Testis (tissue), 3 donors: ENCODE measurements around the gene F2. TPM values are rescaled to one million over a fixed set of nuclear protein-coding genes. Genes with fewer than 3 reads are reported as not detected.

Source experiments
- DNase-seq: peaks from one replicate; pipeline ENCODE4 v3.0.0-alpha.2; 2019
- H3K27ac ChIP-seq, 2 donors: fragments of 200-600 bp; sonication (generic); one replicate each; pipeline ENCODE4 v1.5.1; 2019
- H3K27me3 ChIP-seq: fragments of 200-600 bp; sonication (generic); one replicate; pipeline ENCODE4 v1.5.1; 2019
- H3K36me3 ChIP-seq: fragments of 200-600 bp; sonication (generic); one replicate; pipeline ENCODE4 v1.5.1; 2017; ENCODE audit warnings: low read depth; ENCODE audit errors: missing control alignments
- H3K4me1 ChIP-seq: fragments of 200-600 bp; sonication (generic); one replicate; pipeline ENCODE4 v1.5.1; 2019
- H3K4me3 ChIP-seq, 2 donors: fragments of 200-600 bp; sonication (generic); one replicate each; pipeline ENCODE4 v1.5.1; 2017 to 2019
- H3K9me3 ChIP-seq: fragments of 200-600 bp; sonication (generic); one replicate; pipeline ENCODE4 v1.5.1; 2017
- POLR2A ChIP-seq: fragments of 450-650 bp; IDR thresholded peaks from one replicate; pipeline ENCODE4 v1.6.1; 2017; ENCODE audit warnings: antibody characterized with exemption, mild to moderate bottlenecking, moderate library complexity
- WGBS, 2 donors: methylation state at CpG; one replicate each; pipeline ENCODE4 v1.1.5; 2018; 5-methylcytosine and 5-hydroxymethylcytosine counted together
- intact Hi-C: fragments of 100-400 bp; cut with DNase I; formaldehyde crosslinking; loops from one replicate; pipeline ENCODE4 v1.15.1; 2023; ENCODE audit warnings: low total_unique reads
- microRNA-seq, 2 donors: library from miRNA; unstranded; fragments of <30 nt; microRNA quantifications; one replicate each; pipeline ENCODE4, GENCODE V29; 2016; ENCODE audit warnings: borderline number of aligned reads in 2 of 2, borderline replicate concordance in 1 of 2
- polyA plus RNA-seq: library from polyadenylated mRNA; stranded (reverse); fragments of 350-450 nt; fragmentation: Illumina TruSeq; extraction: RNeasy Lipid Tissue Mini Kit (QIAGEN cat#74804); gene quantifications from one replicate; pipeline ENCODE4 v1.2.3, GENCODE V29; 2014; ENCODE audit warnings: low read depth, low replicate concordance; ENCODE audit not compliant: insufficient read depth
- small RNA-seq, 2 donors: library from RNA; depleted of rRNA; stranded (forward); fragments of <200 nt; gene quantifications; one replicate each; pipeline ENCODE3, GENCODE V24; 2016
- total RNA-seq, 2 donors: library from RNA; depleted of rRNA; stranded (reverse); fragments of >200 nt; gene quantifications; one replicate each; pipeline ENCODE4 v1.2.3, GENCODE V29; 2016
- TF ChIP-seq, protein P1 (sequence below), 3 experiments: fragments of 450-650 bp in 2 of 3; fragments of 200-600 bp in 1 of 3; sonication (generic) in 1 of 3; IDR thresholded peaks; one replicate each; pipeline ENCODE4 v1.5.1; 2016 to 2019; ENCODE audit warnings: antibody characterized with exemption in 3 of 3, mild to moderate bottlenecking in 2 of 3, moderate library complexity in 1 of 3

Gene F2
- total and polyA plus RNA-seq, 3 donors from 2014 or later = 0.47 to 3.6 (median 2.4) TPM

DNA sequence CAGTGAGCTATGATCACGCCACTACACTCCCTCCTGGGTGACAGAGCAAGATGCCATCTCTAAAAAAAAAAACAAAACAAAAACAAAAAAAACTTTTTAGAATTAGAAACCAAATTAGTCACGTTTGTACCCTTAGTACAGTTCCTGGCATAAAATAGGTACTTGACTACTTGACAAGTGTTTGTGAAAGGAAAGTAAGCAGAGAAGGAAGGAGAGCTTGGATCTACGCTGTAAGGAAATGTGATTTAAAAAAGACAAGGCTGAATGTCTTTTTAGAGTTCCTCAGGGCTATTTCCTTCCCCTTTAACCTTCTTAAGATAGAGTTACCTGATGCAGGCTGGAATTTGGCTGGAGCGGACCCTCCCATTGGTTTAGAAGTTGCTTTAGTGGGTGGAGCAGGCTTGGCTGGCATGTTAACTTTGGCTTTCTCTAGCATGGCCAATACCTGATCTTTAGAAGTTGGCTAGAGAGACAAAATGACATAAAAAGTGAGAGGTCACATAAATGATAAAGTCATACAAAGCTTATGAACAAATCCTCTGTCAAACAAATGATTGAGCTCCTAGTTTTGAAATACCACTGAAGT is 50.7 kb downstream of the F2 start:
- intact Hi-C loops = no loop called here
- no peaks in the 10 kb centered on the region for H3K36me3 ChIP-seq
- H3K27ac ChIP-seq = no peak overlapping the region
- H3K9me3 ChIP-seq = no peaks in the 10 kb centered on the region
- no peak for DNase-seq
- H3K4me3 ChIP-seq = no peak overlapping the region
- TF ChIP-seq, protein P1, sequence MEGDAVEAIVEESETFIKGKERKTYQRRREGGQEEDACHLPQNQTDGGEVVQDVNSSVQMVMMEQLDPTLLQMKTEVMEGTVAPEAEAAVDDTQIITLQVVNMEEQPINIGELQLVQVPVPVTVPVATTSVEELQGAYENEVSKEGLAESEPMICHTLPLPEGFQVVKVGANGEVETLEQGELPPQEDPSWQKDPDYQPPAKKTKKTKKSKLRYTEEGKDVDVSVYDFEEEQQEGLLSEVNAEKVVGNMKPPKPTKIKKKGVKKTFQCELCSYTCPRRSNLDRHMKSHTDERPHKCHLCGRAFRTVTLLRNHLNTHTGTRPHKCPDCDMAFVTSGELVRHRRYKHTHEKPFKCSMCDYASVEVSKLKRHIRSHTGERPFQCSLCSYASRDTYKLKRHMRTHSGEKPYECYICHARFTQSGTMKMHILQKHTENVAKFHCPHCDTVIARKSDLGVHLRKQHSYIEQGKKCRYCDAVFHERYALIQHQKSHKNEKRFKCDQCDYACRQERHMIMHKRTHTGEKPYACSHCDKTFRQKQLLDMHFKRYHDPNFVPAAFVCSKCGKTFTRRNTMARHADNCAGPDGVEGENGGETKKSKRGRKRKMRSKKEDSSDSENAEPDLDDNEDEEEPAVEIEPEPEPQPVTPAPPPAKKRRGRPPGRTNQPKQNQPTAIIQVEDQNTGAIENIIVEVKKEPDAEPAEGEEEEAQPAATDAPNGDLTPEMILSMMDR (IDR thresholded peaks at IDR 0.05) = no peak
- TF ChIP-seq POLR2A = no peak
- no peaks in the 10 kb centered on the region for H3K4me1 ChIP-seq
- no peaks in the 10 kb centered on the region for H3K27me3 ChIP-seq
- WGBS, 2 donors = 90 to 91% methylated on average over 4 of the region's 4 CpGs

DNA sequence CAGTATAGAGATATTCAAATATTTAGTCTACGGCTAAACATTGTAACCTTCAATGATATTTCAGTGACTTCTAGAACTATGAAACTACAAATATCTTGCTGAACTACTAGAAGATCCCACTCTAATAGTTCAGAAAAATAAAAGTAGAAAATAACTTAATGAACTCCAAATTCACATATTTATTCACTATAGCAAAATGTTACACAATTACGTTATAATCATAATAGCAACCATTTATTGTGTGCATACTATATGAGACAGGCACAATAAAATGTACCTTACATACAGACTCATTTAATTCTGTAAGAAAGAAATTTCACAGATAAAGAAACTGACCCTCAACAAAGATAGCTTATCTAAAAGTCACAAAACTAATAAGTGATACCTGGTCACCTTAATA is 57.9 kb downstream of the F2 start:
- Histone ChIP-seq H3K9me3 (no peaks in the 10 kb centered on the region), H3K4me3 (no peak overlapping the region), H3K4me1 (peaks cover 3% of the 10 kb centered on the region), H3K36me3 (no peaks in the 10 kb centered on the region), H3K27ac (no peak overlapping the region), H3K27me3 (no peaks in the 10 kb centered on the region)
- WGBS, 2 donors = 94 to 99% methylated on average over 2 of the region's 2 CpGs
- TF ChIP-seq, protein P1 (IDR thresholded peaks at IDR 0.05) = no peak
- TF ChIP-seq POLR2A = no peak
- DNase-seq = no peak
- intact Hi-C loops = no loop called here

DNA sequence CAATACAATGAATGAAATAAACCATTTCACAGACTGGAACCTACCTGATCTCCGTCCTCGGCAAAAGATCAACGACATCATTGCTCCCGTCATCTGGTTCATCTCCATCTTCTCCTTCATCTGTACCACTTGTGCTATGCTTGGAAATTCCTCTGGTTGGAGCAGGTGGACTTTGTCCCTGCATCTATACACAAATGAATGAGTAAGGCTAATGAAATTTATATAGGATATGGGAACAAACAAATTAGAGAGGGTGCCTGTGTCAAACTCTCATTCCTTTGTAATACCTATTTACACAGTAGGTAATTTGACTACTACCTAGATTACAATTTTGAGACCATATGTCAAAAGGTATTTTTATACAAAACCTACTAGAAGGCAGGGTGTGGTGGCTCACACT is 59.4 kb downstream of the F2 start:
- intact Hi-C loops = no loop called here
- H3K9me3 ChIP-seq = no peaks in the 10 kb centered on the region
- no peaks in the 10 kb centered on the region for H3K27me3 ChIP-seq
- WGBS, 2 donors = 96 to 99% methylated on average over 4 of the region's 4 CpGs
- DNase-seq = no peak
- no peaks in the 10 kb centered on the region for H3K36me3 ChIP-seq
- no peak overlapping the region for H3K27ac ChIP-seq
- H3K4me3 ChIP-seq = no peak overlapping the region
- H3K4me1 ChIP-seq = peaks cover 4% of the 10 kb centered on the region
- TF ChIP-seq, protein P1 (IDR thresholded peaks at IDR 0.05) = no peak
- no peak for TF ChIP-seq POLR2A

Small RNAs within 50 kb of the gene (microRNA-seq; reads per million reads assigned to microRNA genes)
- 0 to 0.69 reads per million in 2 donors for gene MIR5582

Small RNAs within 50 kb of the gene (small RNA-seq; reads per million reads assigned to genes)
- gene MIR5582 (0 reads per million in 2 donors), gene RF00573 (0 reads per million in 2 donors), gene SNORD67 (38.9 to 41.1 reads per million in 2 donors)

Other genes with a start within 250 kb of the F2 start
- gene AMBRA1, start 125.2 kb upstream of the F2 start, total RNA-seq = 10 to 100 TPM; 55.6 to 68.3 TPM
- gene AMBRA1, start 125.2 kb upstream of the F2 start, polyA plus RNA-seq = 28.0 TPM
- 10 to 100 TPM; 12.9 to 14.3 TPM for gene HARBI1, start 102.0 kb upstream of the F2 start, total RNA-seq
- gene HARBI1, start 102.0 kb upstream of the F2 start, polyA plus RNA-seq = 25.2 TPM
- gene ATG13, start 101.7 kb upstream of the F2 start, total RNA-seq = 100 to 1,000 TPM; 176 to 203 TPM
- gene ATG13, start 101.7 kb upstream of the F2 start, polyA plus RNA-seq = 224 TPM
- 10 to 100 TPM; 50.2 to 68.9 TPM for gene ARHGAP1, start 18.6 kb upstream of the F2 start, total RNA-seq
- 39.7 TPM for gene ARHGAP1, start 18.6 kb upstream of the F2 start, polyA plus RNA-seq
- 10 to 100 TPM; 18.3 to 27.4 TPM for gene ZNF408, start 18.2 kb upstream of the F2 start, total RNA-seq
- gene ZNF408, start 18.2 kb upstream of the F2 start, polyA plus RNA-seq = 11.7 TPM
- 100 to 1,000 TPM in 1 of 2 donors, 10 to 100 TPM in 1; 92.3 to 118 TPM for gene CKAP5, start 127.1 kb downstream of the F2 start, total RNA-seq
- 106 TPM for gene CKAP5, start 127.1 kb downstream of the F2 start, polyA plus RNA-seq
- 1 to 10 TPM; 4.9 to 8.1 TPM for gene LRP4, start 199.3 kb downstream of the F2 start, total RNA-seq
- 7.8 TPM for gene LRP4, start 199.3 kb downstream of the F2 start, polyA plus RNA-seq
- gene CSTPP1, start 217.5 kb downstream of the F2 start, total RNA-seq = 10 to 100 TPM; 39.0 to 44.9 TPM
- 70.0 TPM for gene CSTPP1, start 217.5 kb downstream of the F2 start, polyA plus RNA-seq